Spleen (tissue), 7 donors: ENCODE measurements around the gene ZEB2.

Experiments
- POLR2A ChIP-seq, 3 donors: fragments of 450-650 bp; IDR thresholded peaks; one replicate each; pipeline ENCODE4 v1.5.1; 2017; ENCODE audit warnings: antibody characterized with exemption in 3 of 3, mild to moderate bottlenecking in 1 of 3
- TF ChIP-seq, protein P1 (sequence below), 11 experiments: fragments of 200-600 bp in 7 of 11; fragments of 450-650 bp in 4 of 11; sonication (generic) in 4 of 11; IDR thresholded peaks in 8 of 11; conservative IDR thresholded peaks in 3 of 11; 1 replicate in 7 of 11; 2 replicates in 4 of 11; pipeline versions ENCODE4 v1.4.0 to v1.8.0; 2016 to 2021; ENCODE audit warnings: antibody characterized with exemption in 11 of 11, inconsistent platforms in 4 of 11, mild to moderate bottlenecking in 1 of 11
- donor health status: DM: no; HTN: no; CAD: no; lungs with moderate emphysema.
- donor health status: DM: no; HTN: no; CAD: no.
- donor health status: DM: no; HTN: no; CAD: no.

DNA sequence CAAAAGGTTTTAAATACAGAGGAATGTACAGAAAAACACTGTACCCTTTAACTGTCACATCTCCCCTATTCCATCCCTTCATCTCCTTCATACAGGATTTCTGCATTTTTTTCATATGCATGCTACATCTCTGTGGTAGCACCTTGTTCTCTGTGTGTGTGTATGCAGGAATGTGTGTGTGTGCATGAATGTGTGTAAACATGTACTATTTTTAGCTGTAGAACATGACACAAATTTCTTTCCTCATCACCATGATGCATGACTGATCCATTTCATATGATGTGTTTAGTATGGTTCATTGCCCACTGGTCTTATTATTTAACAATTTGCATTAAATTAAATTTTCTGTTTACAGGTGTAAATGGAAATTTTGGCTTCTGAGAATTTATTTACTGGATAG lies 21.5 kb upstream of the ZEB2 start:
- TF ChIP-seq, protein P1, sequence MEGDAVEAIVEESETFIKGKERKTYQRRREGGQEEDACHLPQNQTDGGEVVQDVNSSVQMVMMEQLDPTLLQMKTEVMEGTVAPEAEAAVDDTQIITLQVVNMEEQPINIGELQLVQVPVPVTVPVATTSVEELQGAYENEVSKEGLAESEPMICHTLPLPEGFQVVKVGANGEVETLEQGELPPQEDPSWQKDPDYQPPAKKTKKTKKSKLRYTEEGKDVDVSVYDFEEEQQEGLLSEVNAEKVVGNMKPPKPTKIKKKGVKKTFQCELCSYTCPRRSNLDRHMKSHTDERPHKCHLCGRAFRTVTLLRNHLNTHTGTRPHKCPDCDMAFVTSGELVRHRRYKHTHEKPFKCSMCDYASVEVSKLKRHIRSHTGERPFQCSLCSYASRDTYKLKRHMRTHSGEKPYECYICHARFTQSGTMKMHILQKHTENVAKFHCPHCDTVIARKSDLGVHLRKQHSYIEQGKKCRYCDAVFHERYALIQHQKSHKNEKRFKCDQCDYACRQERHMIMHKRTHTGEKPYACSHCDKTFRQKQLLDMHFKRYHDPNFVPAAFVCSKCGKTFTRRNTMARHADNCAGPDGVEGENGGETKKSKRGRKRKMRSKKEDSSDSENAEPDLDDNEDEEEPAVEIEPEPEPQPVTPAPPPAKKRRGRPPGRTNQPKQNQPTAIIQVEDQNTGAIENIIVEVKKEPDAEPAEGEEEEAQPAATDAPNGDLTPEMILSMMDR (IDR thresholded peaks at IDR 0.05 in 8 of 11, conservative IDR thresholded peaks at IDR 0.05 in 3 of 11), result no peak
- no peak for TF ChIP-seq POLR2A (IDR thresholded peaks at IDR 0.05)
